Sigmoid colon (tissue), 4 donors: Measurements from ENCODE around the gene TTC12.

ENCODE experiments used
- CTCF ChIP-seq, 4 experiments: fragments of 450-650 bp in 3 of 4; fragments of 200-600 bp in 1 of 4; IDR thresholded peaks; one replicate each; pipeline ENCODE4 v1.5.1; 2016 to 2019; ENCODE audit warnings: antibody characterized with exemption in 4 of 4, mild to moderate bottlenecking in 3 of 4, moderate library complexity in 2 of 4
- EP300 ChIP-seq, 4 donors: sonication (generic); formaldehyde crosslinking; IDR thresholded peaks; one replicate each; pipeline ENCODE4 v1.6.1; 2017; ENCODE audit warnings: antibody characterized with exemption in 4 of 4
- POLR2A ChIP-seq, 2 donors: fragments of 450-650 bp; IDR thresholded peaks; one replicate each; pipeline ENCODE4 v1.6.1; 2016; ENCODE audit warnings: antibody characterized with exemption in 2 of 2, mild to moderate bottlenecking in 2 of 2, moderate library complexity in 2 of 2
- POLR2AphosphoS5 ChIP-seq, 4 donors: sonication (generic); formaldehyde crosslinking; IDR thresholded peaks; one replicate each; pipeline ENCODE4 v1.6.1; 2017; ENCODE audit warnings: antibody characterized with exemption in 4 of 4

- TF ChIP-seq POLR2AphosphoS5 (IDR thresholded peaks at IDR 0.05): no peak
- TF ChIP-seq POLR2A (IDR thresholded peaks at IDR 0.05): no peak
- TF ChIP-seq CTCF (IDR thresholded peaks at IDR 0.05): no peak
- no peak for TF ChIP-seq EP300 (IDR thresholded peaks at IDR 0.05)
Observed at GRCh38 chr11:113276466-113276865, 37.9 kb upstream of the TTC12 start.
